LNCaP clone FGC (cell line): Measurements from ENCODE around the gene MYH9.

Source experiments
- DNase-seq: peaks from one replicate; pipeline ENCODE4 v3.0.0-alpha.2; 2011; ENCODE audit warnings: low read depth
- H3K4me3 ChIP-seq: 2 replicates; pipeline ENCODE4 v1.5.1; 2011; ENCODE audit warnings: mild to moderate bottlenecking, low read depth, low read length, control low read depth
- TF ChIP-seq, protein P1 (sequence below): IDR thresholded peaks from 2 replicates; pipeline ENCODE4 v1.5.1; 2012; ENCODE audit warnings: mild to moderate bottlenecking; ENCODE audit not compliant: control insufficient read depth, insufficient read depth; ENCODE audit errors: extremely low read depth

The MYH9 gene

DNA sequence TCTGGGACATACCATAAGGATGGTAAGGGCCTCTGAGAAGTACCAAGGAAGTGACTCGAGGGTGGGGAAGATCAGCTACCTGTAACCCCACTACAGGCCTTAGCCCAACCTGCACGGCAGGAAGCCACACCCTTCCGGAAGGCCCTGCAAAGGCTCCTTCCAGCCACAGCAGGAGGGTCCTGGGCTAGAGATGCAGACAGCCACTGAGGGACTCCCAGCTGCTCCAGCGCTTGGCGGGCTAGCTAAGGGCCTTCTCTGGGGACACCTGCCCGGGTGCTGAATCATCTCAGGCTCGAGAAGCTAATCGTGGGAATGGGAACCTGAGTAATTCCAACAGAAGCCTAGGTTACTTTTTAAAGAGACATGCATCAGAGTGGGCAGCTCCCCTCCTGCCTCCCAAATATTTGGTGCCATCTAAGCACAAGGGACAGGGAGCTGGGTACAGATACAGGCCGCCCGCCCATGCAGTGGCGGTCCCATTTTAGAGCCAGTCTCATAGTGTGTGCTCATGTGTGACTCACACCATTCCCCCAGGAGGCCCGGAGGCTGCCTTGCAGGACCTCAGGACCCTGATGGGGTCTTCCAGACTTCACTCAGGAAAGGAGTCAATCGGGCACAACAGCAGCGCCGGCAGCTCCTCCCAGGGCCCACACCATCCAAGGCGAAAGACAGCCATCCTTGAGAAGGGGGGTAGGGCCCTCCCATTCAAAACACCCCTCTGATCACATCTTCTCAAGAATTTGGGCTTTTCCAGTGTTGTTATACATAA is 8.0 kb downstream of the MYH9 start:
- TF ChIP-seq, protein P1, sequence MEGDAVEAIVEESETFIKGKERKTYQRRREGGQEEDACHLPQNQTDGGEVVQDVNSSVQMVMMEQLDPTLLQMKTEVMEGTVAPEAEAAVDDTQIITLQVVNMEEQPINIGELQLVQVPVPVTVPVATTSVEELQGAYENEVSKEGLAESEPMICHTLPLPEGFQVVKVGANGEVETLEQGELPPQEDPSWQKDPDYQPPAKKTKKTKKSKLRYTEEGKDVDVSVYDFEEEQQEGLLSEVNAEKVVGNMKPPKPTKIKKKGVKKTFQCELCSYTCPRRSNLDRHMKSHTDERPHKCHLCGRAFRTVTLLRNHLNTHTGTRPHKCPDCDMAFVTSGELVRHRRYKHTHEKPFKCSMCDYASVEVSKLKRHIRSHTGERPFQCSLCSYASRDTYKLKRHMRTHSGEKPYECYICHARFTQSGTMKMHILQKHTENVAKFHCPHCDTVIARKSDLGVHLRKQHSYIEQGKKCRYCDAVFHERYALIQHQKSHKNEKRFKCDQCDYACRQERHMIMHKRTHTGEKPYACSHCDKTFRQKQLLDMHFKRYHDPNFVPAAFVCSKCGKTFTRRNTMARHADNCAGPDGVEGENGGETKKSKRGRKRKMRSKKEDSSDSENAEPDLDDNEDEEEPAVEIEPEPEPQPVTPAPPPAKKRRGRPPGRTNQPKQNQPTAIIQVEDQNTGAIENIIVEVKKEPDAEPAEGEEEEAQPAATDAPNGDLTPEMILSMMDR: no peak
- no peak for DNase-seq
- no peak overlapping the region for H3K4me3 ChIP-seq

DNA sequence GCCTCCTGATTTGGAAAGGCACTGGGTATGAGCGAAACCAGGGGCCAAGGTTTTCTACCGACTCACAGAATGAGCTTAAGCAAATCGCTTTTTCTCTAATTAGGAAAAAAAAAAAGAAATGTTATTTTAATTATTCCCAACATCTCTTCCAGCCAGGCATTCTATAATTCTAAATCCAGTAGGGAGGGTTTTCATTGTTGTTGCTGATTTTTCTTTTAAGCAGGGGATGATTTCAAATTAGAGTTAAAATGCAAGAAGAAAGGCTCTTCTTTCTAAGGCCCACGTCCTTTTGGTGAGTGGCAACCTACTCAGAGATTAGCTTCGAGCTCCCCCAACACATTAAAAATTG is 8.9 kb downstream of the MYH9 start:
- no peak for DNase-seq
- TF ChIP-seq, protein P1: no peak
- no peak overlapping the region for H3K4me3 ChIP-seq

DNA sequence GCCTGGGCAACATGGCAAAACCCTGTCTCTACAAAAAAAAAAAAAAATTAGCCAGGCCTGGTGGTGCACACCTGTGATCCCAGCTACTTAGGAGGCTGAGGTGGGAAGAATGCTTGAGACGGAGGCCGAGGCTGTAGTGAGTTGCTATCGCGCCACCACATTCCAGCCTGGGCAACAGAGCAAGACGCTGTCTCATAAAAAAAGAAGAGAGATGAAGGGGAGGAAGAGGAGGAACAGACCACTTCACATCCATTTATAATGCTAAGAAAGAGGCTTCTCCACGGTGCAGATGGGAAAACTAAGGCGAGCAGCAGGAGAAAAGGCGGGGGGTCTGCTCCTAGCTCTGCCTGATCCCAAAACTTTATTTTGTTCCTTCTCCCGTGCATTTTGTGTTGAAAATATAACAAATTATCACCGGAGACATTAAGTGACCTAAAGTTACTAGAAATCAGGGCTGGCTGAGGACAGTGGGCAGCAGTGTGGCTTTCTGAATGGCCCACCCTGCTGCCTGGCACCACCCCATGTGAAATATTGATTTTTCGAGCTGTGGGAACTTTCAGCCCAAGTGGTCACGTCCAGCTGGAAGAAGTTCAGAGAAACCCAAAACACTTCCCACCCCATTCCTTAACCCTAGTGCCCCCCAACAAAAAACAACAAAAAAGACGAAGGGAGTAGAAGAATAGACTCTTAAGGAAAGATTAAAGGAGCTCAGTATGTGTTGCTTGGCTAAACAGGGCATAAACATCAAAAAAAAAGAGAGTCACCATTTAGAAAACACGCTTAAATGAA is 9.5 kb downstream of the MYH9 start:
- no peak for DNase-seq
- TF ChIP-seq, protein P1: no peak
- no peak overlapping the region for H3K4me3 ChIP-seq

DNA sequence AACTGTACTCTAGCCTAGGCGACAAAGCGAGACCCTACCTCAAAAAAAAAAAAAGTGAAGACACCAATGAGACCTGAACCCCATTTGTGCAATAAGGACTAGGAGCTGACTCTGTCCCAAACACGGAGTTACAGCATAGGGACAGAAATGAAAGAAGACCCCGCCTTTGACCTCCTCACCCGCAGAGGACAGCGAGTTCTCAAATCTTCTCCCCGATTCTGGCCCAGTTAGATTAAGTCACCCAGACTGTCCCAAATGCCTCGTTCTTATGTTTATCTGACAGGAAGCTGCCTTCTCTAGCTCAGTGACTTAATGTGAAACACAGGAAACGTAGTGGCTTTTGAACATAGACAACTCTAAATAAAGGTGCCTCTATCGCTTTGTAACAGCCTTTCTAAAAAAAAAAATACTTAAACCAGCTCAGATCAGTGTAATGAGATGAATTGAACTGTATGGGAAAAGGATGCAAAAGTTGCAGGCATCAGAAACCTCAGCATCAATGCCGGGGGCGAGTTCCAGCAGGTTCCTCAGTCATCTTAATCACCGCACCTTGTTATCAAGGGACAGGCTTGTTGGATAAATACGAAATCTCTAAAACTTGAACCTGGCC is 10.6 kb downstream of the MYH9 start:
- TF ChIP-seq, protein P1: no peak
- DNase-seq: no peak
- H3K4me3 ChIP-seq: no peak overlapping the region

DNA sequence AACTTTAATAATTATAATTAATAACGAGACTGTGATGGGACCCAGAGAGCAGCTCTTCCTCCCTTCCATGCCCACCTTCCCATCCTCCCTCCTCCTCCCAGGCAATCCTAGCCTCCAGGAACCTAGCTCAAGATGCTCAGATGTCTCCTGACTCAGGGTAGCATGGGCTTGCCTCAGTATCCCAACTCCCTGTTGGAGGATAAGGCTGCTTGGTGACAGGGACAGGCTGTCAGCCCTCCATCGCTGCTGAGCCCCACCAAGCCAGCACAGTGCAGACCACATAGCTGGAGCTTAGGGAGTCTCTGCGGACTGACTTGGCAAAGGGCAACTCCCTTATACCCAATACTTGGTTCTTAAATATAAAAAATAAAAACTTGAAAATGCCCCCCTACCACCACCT is 11.5 kb downstream of the MYH9 start:
- TF ChIP-seq, protein P1: no peak
- no peak for DNase-seq
- no peak overlapping the region for H3K4me3 ChIP-seq

DNA sequence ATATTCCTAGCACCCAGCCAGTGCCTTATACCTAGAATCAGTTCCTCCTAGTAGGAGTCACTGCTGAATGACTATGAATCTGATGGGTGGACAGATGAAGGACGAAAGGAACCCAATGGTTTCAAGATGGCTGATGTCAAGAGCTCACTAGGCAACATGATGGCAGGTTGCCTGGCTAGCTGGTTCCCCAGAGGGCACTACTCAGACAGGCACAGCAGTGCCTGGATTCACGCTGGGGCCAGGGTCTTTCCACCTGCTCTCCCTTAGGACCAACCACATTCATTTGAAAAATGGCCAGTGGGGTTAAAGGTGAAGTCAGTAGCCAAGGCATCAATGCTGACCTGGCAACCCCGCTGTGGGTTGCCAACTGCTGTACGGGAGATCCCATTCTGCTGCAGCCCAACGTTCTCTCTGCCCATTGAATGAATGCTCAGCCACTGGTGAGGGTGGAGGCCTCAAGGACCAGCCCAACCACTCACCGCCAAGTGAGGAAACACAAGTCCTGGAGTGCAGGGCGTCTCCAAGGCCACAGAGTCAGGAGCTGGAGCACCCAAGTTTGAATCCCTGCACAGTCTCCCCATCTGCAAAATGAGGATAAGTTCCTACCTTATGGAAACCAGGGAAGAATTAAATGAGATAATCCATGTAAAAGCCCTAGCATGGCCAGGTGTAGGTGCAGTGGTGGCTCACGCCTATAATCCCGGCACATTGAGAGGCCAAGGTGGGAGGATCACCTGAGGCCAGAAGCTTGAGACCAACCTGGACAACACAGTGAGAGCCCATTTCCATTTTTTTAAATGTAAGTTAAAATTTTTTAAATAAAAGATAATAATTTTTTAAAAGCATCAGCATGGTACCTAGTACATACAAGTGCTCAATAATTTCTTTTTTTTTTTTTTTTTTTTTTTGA is 12.4 kb downstream of the MYH9 start:
- H3K4me3 ChIP-seq: no peak overlapping the region
- TF ChIP-seq, protein P1: no peak
- no peak for DNase-seq
